Measurements from ENCODE around the gene WWP2.
"Not testable (repeated sequence)": the region's sequence is repeated elsewhere in the genome, so short reads cannot be mapped to it uniquely, and the experiment has no call there.

WWP2 gene

DNA sequence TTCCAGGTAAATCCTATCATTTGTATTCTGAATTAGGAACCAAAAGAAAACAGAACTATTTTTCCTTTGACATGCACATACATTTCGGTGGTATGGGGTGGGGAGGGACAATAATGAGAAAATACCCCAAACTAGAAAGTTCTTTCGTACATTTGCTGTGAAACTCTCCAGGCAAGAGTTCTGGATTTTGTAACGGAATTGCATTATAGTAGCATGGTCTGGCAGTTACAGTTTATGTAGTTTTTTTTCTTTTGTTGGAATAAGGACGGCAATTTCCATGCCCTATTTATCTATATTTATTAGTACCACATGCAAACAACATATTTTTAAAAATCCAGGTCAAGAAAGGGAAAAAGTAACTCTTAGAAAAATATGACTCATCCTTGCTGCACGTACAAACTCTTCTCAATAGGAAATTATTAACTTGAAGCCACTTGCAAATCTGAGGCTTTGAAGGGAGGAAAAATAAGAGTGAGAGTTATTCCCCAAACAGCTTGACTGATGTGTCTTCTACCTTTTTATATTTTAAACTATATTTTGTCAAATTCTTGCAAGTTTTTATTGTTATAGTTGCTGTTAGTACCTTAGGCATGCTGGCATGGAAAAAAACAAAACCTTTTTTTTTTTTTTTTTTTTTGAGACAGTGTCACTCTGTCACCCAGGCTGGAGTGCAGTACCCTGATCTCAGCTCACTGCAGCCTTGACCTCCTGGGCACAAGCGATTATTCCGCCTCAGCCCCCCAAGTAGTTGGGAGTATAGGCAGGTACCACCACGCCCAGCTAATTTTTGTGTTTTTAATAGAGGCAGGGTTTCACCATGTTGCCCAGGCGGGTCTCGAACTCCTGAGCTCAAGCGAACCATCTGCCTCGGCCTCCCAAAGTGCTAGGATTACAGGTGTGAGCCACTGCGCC is 69.3 kb downstream of the WWP2 start:
- DNase-seq, result no peak

DNA sequence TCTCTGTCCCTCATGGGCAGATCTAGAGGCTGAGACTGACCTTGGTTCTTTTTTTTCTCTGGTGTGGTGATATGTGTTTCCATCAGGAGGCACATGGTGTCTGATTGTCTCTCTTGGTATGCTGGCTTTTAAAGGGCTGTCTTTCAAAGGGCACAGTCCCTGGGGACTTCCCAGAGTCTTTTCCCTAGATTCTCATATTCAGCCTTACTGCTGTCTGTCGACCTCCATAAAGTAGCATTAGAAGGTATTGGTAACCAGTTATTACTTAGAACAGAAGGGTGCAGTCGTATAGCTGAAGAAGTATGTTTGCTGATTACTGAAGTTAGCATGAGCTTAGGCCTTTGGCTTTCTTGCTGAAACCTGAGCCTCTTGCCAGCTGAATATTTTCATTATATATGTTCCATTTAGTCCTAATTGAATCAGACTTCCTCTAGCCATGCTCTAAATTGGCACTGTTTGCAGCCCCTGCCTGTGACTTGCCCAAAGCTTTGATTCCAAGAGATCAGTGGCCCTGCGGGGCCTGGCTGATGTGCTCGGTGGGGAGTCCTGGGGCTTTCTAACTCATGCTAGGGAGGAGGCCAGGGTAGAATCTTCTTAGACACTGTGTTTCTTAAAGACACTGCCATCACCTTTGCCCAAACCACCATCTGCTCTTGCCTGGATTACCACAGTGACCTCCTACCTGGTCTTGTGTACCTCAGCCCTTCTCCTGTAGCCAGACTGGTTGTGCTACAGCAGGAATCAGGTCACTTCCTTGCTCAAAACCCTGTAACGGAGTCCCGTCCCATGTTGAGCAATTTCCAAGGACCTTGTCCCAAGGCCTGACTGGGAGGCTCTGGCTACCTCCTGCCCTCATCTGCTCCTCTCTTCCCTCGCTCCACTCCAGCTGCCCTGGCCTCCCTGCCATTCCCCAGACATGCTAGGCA is 71.5 kb downstream of the WWP2 start:
- no peak for DNase-seq

DNA sequence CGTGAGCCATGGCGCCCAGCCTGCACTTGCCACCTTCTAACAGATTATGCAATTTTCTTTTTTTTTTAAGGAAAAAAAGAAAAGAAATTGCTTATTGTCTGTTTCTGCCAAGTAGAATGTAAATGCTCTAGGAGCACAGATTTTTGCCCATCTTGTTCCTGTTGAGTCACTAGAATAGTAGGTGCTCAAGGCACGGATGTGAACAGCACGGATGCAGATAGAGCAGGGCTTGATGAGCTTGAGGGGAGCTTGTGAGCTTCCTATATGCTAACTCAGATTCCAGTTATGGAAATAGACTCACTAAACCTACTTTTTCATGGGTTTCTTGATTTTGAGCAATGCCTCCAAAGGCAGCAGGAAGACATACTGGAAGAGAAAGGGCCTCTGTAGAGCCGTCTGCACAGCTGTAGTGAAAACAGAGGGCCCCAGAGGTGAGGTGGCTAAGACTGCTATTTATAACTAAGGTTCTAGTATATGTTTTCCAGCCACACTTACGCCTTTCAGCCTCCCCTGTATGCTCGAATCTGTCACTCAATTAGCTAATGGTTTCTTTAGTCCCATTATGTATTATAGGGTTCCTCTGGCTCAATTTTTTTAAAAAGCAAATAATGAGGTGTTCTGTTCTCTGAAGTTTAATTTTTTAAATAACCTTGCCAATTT is 72.8 kb downstream of the WWP2 start:
- no peak for DNase-seq

DNA sequence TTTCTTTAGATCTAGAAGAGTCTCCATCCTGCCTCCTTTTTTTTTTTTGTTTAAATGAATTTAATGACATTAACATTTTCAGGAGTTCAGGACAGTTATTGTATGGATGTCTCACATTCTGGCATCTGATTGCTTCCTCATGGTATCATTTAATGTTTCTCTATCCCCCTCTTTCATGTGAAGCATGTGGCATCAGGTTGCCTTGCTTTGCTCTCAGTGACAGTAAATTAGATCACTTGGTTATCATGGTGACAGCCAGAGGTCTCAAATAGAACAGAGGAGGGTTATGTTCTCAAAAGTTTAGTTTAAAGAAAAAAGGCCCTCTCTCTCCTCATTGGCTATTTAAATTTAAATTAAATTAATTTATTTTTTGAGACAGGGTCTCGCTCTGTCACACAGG is 74.1 kb downstream of the WWP2 start:
- no peak for DNase-seq

DNA sequence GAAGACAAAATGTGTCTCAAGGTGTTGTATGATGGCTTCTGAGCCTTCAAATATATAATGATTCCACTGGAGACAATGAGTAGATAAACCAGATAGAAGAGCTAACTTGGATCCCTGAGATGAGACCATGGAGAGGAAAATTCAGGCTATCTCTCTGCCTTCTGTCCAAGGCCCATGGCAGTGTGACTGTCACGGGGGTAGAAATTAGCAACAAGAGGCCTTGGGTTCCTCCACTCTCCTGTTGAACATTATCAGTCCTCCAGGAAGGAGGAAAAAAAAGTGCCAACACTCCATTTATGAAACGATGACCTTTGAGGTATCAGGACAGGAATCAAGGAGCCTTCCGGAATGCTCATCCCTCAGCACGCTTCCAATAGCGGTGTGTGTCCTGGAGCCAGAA is 75.2 kb downstream of the WWP2 start:
- no peak for DNase-seq

DNA sequence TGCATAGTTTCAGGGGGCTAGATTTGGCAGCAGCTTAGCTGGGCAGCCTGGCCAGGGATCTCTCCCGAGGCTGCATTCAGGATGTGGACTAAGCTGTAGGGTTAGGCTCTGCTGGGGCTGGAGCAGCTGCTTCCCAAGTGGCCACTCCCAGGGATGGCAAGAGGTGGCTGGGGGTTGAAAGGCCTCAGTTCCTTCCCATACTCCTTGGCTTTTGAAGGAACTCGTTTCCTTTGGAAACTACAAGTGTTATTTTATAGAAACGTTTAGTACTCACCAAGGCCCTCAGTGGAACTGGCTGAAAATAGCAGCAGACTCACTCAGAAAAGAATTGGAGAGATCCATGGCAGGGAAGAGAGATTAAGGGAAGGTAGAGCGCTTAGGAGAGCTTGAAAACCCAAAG is 76.4 kb downstream of the WWP2 start:
- DNase-seq, result no peak

DNA sequence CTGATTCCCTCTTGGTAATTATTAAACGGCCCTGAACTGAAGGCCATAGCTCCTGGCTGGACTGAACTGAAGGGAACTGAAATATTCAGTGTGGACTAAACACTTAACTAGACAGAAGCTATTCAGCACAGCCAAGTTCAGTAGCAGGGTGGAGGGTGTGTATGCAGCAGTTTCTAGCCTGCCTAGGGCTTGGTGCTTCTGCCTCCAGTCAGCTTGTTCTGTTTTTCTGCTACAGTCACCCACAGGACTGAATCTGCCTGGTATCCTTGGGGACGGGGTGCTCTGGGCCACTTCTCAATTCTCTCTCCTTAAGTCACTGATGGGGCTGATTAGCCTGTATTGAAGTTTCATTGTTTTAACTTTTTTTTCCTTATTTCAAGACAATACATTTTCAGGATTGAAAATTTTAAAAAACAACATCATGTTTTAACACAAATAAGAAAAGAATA is 77.1 kb downstream of the WWP2 start:
- no peak for DNase-seq

DNA sequence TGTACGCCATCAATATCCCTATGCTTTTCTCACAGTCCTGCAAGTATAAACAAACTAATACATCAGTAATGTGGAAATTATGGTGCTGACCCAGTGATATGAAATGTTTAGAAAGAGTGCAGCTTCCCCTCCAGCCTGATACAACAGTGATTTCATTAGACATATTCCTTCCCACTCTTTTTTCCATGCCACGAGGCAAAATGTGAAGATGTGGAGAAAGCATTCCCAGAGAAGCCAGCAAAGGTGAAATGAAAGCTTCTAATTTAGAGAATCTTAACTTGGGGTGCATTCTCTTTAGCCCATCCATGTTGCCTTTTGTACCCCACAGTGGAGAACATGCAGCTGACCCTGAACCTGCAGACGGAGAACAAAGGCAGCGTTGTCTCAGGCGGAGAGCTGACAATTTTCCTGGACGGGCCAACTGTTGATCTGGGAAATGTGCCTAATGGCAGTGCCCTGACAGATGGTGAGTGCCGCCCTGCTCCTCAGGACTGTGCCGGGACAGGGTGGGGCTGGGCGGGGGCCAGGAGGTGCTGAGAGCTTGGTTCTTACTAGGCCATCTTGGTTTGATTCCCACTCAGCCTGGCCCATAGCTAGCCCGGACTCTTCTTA is 77.8 kb downstream of the WWP2 start:
- DNase-seq, result no peak

DNA sequence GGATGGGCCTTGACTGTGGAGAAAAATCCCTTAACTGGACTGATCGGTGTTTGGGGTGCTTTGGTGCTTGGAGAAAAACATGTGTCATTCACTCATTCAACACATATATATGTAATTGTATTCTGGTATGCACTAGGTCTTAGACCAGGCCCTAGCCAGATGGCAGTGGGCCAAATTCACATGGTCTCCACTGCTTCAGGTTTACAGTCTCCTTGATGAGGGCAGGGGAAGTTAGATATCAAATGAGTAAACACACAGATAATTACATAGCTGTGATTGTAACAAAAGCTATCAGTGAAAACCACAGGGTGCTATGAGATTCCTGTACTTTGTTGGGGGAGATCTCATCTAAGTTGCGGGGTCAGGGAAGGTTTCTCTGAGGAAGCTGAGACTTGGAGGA is 78.8 kb downstream of the WWP2 start:
- DNase-seq, result no peak

DNA sequence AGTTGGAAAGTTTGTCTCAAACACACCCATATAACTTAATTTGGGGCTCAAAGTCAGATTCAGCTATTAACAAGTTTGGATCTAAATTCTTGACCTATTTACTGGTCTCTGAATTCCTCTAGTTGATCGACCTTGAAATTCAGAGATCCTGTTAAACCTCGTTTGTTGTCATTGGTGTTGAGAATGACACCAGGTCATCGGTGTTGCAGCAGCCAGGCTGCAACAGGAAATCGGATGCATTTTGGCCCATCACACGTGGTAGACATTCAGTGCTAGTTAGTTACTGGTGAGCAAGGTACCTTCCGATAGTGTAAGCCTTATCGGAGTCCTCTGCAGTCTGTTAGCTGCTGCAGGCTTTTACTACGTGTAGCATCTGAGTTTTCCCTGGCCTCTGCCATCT is 82.3 kb downstream of the WWP2 start:
- no peak for DNase-seq

DNA sequence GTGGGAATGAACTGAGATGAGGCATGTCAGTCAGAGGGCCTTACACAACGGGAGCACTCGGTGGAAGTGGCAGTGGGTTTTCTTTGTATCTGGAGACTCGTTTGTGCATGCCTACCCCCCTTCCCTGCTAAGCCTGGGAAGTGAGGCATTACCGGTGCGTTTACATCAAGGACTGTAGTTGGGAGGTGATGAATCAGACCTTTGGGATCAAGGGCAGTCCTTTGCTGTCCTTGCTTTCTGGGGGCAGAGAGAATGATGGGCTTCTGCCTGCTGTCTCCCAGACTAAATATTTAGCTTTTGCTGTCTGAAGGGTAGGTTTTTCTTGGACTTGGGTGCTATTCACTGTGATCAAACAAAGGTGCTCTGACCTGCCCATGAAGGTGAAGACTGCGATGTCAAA is 83.0 kb downstream of the WWP2 start:
- DNase-seq, result no peak

DNA sequence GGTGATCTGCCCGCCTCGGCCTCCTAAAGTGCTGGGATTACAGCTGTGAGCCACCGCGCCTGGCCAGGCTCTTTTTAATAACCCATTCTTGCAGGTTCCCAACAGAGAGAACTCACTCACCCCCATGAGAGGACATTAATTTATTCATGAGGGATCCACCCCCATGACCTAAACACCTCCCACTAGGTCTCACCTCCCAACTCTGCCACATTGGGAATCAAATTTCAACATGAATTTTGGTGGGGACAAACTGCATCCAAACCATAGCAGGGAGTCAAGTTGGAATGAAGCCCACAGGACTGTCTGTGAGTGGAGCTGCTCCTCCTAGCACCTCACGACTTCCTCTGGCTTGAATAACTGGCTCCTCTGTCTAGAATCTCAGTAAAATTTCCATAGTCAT is 85.5 kb downstream of the WWP2 start:
- DNase-seq, result no peak

DNA sequence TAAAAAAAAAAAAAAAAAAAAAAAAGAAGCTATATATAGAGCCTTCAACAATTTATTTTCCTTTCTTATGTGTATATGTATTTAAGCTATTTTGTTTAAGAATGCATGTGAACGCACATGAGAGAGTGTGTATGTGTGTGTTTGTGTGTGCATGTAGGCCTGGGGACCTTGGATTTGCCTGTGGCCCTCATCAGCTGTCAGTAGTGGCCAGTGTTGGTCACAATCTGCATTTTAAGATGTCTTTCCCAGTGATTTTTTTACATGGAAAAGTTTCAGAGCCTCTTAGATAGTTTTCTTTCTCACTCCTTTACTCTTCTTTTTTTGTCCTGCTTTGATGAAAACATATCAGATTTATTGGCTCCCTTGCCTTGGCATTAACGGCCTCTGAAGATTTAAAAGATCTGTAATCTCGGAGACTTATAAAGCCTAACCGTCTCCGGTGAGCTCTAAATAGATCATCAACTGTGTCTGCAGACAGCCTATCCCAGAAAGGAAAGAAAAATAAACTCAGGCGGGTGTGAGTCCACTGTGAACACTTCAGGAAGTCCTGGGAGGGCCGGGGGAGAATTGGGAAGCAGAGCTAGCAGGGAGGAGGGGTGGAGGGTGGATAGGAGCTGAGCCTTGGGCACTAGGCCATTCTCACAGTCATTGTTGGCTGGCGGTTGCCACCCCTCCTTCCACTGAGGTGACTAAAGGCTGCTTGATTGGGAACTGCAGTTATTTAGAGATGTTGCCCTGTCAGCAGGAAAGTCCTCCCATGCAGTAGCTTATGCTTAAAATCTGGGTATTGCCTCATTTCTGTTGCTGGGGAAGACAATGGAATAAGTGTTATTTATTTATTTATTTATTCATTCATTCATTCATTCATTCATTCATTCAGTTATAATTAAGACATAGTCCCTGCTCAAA is 86.8 kb downstream of the WWP2 start:
- peak; percentile 72 for DNase-seq

DNA sequence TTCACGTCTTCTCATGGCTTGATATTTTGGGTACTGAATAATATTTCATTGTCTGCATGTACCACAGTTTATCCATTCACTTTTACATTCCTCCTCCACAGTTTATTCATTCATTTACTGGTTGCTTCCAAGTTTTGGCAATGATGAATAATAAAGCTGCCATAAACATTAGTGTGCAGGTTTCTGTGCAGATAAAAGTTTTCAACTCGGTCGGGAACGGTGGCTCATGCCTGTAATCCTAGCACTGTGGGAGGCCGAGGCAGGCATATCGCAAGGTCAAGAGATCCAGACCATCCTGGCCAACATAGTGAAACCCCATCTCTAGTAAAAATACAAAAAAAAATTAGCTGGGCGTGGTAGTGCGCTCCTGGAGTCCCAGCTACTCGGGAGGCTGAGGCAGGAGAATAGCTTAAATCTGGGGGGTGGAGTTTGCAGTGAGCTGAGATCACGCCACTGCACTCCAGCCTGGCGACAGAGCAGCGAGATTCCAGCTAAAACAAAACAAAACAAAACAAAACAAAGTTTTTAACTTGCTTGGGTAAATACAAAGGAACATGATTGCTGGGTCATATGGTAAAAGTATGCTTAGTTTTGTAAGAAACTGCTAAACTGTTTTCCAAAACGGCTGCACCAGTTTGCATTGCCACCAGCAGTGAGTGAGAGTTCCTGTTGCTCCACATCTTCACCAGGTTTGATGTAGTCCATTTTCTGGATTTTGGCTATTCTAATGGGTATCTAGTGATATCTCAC is 89.5 kb downstream of the WWP2 start:
- DNase-seq, result no peak

DNA sequence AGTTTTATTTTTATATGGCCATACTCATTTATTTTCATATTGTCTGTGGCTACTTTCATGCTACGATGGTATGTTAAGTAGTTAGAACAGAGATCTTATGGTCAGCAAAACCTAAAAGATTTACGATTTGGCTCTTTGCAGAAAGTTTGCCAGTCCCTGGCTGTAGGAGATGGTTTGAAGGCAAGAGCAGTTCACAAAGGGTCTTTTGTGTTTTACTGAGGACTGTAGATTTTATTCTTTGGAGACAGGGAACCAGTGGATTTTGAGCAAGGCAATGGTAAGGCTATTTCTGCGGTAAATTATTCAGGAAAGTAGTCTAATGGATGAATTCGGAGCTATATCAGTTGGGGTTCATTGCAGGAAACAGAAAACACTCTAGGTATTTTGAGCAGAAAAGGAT is 90.7 kb downstream of the WWP2 start:
- DNase-seq, result no peak

DNA sequence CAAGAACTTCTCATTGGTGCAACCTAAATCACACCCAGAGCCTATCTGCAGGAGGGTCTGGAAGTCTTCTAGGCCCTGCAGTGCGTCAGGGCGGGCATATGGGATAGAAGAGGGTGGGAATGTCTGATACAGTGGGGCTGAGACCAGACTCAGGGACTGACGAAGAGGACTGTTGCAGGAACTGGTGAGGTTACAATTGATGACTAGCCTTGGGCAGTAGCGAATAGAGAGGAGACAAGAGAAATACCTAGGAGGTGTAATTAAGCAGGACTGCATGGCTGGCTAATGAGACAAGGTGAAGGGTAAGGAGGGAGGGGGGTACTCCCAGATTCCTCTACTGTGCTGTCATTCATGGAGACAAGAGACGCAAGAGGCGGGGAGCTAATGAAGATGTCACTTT is 91.3 kb downstream of the WWP2 start:
- DNase-seq, result no peak

DNA sequence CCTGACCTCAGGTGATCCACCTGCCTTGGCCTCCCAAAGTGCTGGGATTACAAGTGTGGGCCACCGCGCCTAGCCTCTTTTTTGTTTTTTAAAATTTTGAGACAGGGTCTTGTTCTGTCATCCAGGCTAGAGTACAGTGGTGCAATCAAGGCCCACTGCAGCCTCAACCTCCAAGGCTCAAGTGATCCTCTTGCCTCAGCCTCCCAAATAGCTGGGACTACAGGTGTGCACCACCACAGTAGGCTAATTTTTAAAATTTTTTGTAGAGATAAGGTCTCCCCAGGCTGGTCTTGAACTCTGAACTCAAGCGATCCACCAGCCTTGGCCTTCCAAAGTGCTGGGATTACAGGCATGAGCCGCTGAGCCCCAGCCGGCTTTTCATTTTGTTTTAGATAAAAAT is 92.6 kb downstream of the WWP2 start:
- not testable (repeated sequence) for DNase-seq

DNA sequence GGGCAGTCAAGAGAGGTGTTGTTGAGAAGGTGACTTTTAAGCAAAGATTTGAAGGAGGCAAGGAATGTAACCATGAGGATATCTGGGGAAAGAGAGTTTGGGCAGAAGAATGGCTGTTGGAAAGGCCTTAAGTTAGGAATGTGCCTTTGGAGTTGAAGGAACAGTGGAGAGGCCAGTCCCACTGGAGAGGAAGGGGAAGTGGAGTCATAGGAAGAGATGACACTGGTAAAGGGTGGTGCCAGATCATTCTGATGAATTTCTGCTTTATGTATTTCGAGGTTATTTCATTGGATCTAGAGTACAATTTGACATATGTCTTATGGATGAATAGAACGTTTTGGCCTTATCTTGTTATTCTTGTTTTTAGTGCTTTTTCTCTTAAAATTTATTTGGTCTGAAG is 93.5 kb downstream of the WWP2 start:
- DNase-seq, result peak; percentile 27

DNA sequence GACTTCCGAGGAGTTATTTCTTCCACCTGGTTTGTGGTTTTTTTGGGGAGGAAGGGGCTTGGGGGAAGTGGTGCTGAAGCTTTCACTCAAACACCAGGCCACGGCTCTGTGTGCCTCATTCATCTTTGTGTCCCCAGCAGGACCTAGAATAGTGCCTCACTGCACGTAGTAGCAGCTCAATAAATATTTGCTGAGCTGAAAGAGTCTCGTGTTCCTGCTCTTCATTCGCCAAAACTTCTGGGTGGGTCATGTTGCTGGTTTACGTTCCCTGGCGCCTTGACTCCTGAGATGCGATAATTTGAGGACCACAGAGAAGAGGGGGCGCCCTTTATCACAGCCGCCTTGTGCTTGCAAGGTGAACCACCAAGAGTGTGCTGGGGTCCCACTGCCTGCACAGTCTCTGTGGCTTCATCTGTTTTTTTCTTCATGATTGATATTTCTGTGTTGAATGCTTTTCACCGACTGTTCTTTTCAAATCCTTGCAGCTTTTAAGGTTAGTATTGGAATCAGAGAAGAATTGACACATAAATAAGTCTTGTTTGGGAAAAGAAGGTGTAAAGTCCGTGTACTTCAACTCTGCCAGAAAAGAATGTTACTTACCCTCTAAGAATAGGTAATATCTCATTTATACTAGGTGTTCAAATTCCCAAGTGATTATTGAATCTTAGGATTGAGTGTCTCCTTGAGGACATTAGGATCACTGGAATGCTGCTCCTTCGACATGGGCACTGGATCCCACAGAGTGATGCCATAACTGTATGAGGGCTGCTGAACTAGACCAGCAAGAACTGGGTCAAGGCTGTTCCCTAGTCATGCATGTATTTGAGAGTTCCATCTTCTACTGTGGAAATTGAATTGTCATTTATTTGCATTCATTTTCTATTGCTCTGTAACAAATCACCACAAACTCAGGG is 96.3 kb downstream of the WWP2 start:
- no peak for DNase-seq

All from suppressor macrophage treated with lipopolysaccharide for 4 hours (primary cell).